SK-N-SH (cell line): ENCODE results near the gene EMP2. TPM values are rescaled to one million over a fixed set of nuclear protein-coding genes. Genes with fewer than 3 reads are reported as not detected.

Experiments
- CTCF ChIA-PET: fragments of 300-600, 350-600 bp; formaldehyde crosslinking; extraction: SDS; loops from one replicate; lab custom pipeline; 2021; lab: Yijun Ruan, JAX
- POLR2A ChIA-PET: fragments of 350-600 bp; sonication (Branson Sonifier 250); formaldehyde crosslinking; extraction: SDS; loops from one replicate; lab custom pipeline; 2020; ENCODE audit warnings: antibody characterized with exemption, inconsistent platforms; lab: Yijun Ruan, JAX
- DNase-seq: peaks from one replicate; pipeline ENCODE4 v3.0.0; 2012
- H2AFZ ChIP-seq: fragments of 200-600 bp; sonication (generic); 2 replicates; pipeline ENCODE4 v1.8.1; 2016; ENCODE audit warnings: antibody characterized with exemption, mild to moderate bottlenecking, low read depth
- H3F3A ChIP-seq: fragments of 200-600 bp; sonication (generic); replicated peaks from 2 replicates; pipeline ENCODE3; 2016; ENCODE audit warnings: antibody characterized with exemption, mild to moderate bottlenecking; ENCODE audit not compliant: insufficient read depth
- H3K27ac ChIP-seq, 2 experiments: fragments of 200-500 bp in 1 of 2; fragments of 200-600 bp in 1 of 2; sonication (Bioruptor generic) in 1 of 2; sonication (generic), shearing (Covaris generic) in 1 of 2; 2 replicates each; pipeline versions ENCODE4 v1.5.1 to v1.6.1; 2014 to 2016; ENCODE audit warnings: low read depth in 2 of 2, inconsistent platforms in 1 of 2, low read length in 1 of 2, mild to moderate bottlenecking in 1 of 2, mixed read lengths in 1 of 2
- H3K27me3 ChIP-seq: fragments of 200-600 bp; sonication (generic), shearing (Covaris generic); 2 replicates; pipeline ENCODE4 v1.6.1; 2016; ENCODE audit warnings: mixed run types; ENCODE audit not compliant: insufficient read depth
- H3K36me3 ChIP-seq, 2 experiments: fragments of 200-500 bp in 1 of 2; fragments of 200-600 bp in 1 of 2; sonication (Bioruptor generic) in 1 of 2; sonication (generic) in 1 of 2; replicated peaks in 1 of 2; 2 replicates each; pipeline versions ENCODE3 to v1.5.1; 2014 to 2016; ENCODE audit warnings: low read length in 1 of 2, mild to moderate bottlenecking in 1 of 2; ENCODE audit not compliant: insufficient read depth in 2 of 2, control insufficient read depth in 1 of 2
- H3K4me1 ChIP-seq, 2 experiments: fragments of 200-500 bp in 1 of 2; fragments of 200-600 bp in 1 of 2; sonication (Bioruptor generic) in 1 of 2; sonication (generic), shearing (Covaris generic) in 1 of 2; 2 replicates each; pipeline versions ENCODE4 v1.5.1 to v1.6.1; 2014 to 2016; ENCODE audit warnings: low read depth in 1 of 2, low read length in 1 of 2, mixed run types in 1 of 2; ENCODE audit not compliant: insufficient read depth in 2 of 2, control insufficient read depth in 1 of 2
- H3K4me2 ChIP-seq: fragments of 200-600 bp; sonication (generic), shearing (Covaris generic); 2 replicates; pipeline ENCODE4 v1.6.1; 2017; ENCODE audit warnings: mixed run types
- H3K4me3 ChIP-seq, 2 experiments: fragments of 200-500 bp in 1 of 2; fragments of 200-600 bp in 1 of 2; sonication (Bioruptor generic) in 1 of 2; sonication (generic), shearing (Covaris generic) in 1 of 2; 2 replicates each; pipeline versions ENCODE4 v1.5.1 to v1.8.1; 2014 to 2016; ENCODE audit warnings: low read depth in 2 of 2, inconsistent platforms in 1 of 2, low read length in 1 of 2, mild to moderate bottlenecking in 1 of 2, mixed read lengths in 1 of 2, moderate library complexity in 1 of 2
- H3K79me2 ChIP-seq: fragments of 200-600 bp; sonication (generic); 2 replicates; pipeline ENCODE4 v1.8.1; 2017; ENCODE audit warnings: mild to moderate bottlenecking; ENCODE audit not compliant: insufficient read depth
- H3K9ac ChIP-seq: fragments of 200-600 bp; sonication (generic); 2 replicates; pipeline ENCODE4 v1.6.1; 2017; ENCODE audit warnings: mixed run types
- H3K9me2 ChIP-seq: fragments of 200-600 bp; sonication (generic); 2 replicates; pipeline ENCODE4 v1.6.1; 2017; ENCODE audit warnings: mixed run types
- H3K9me3 ChIP-seq: fragments of 200-600 bp; sonication (generic); 2 replicates; pipeline ENCODE4 v1.6.1; 2017; ENCODE audit warnings: mixed run types, mild to moderate bottlenecking, moderate library complexity
- H4K20me1 ChIP-seq: fragments of 200-600 bp; sonication (generic); 2 replicates; pipeline ENCODE4 v1.6.1; 2017; ENCODE audit warnings: mild to moderate bottlenecking, mixed run types; ENCODE audit not compliant: insufficient read depth
- CTCF ChIP-seq: fragments of 200-600 bp; sonication (generic); IDR thresholded peaks from 2 replicates; pipeline ENCODE4 v1.6.1; 2017; ENCODE audit warnings: antibody characterized with exemption, mild to moderate bottlenecking, moderate library complexity
- ELF1 ChIP-seq: IDR thresholded peaks from 2 replicates; pipeline ENCODE4 v1.4.0; 2012
- EP300 ChIP-seq, 2 experiments: IDR thresholded peaks; 2 replicates each; pipeline versions ENCODE4 v1.4.0 to v1.6.1; 2012; ENCODE audit warnings: borderline replicate concordance in 1 of 2, low read depth in 1 of 2, low read length in 1 of 2
- EZH2phosphoT487 ChIP-seq: fragments of 200-600 bp; sonication (generic); IDR thresholded peaks from 2 replicates; pipeline ENCODE4 v1.6.1; 2017; ENCODE audit warnings: low read depth, mixed run types, mild to moderate bottlenecking, antibody characterized with exemption, moderate library complexity, borderline replicate concordance
- FOXJ3 ChIP-seq: sonication (generic); formaldehyde crosslinking; IDR thresholded peaks from 2 replicates; pipeline ENCODE4 v1.5.1; 2020; ENCODE audit warnings: mild to moderate bottlenecking, missing genetic modification reagents
- GABPA ChIP-seq: IDR thresholded peaks from 2 replicates; pipeline ENCODE4 v1.4.0; 2012; ENCODE audit warnings: low read depth, mild to moderate bottlenecking
- GATA2 ChIP-seq: sonication (generic); formaldehyde crosslinking; IDR thresholded peaks from 2 replicates; pipeline ENCODE4 v1.5.0; 2020; ENCODE audit warnings: mild to moderate bottlenecking, missing genetic modification reagents
- MEF2A ChIP-seq: IDR thresholded peaks from 2 replicates; pipeline ENCODE4 v1.4.0; 2012; ENCODE audit warnings: low read depth, borderline replicate concordance
- MXI1 ChIP-seq: IDR thresholded peaks from 2 replicates; pipeline ENCODE4 v1.6.1; 2012; ENCODE audit warnings: mild to moderate bottlenecking, low read depth, low read length, improper control_type of control experiment
- POLR2AphosphoS5 ChIP-seq: IDR thresholded peaks from 2 replicates; pipeline ENCODE4 v1.6.1; 2012; ENCODE audit warnings: low read depth, low read length
- RAD21 ChIP-seq: IDR thresholded peaks from 2 replicates; pipeline ENCODE4 v1.6.1; 2012; ENCODE audit warnings: mild to moderate bottlenecking, low read length
- RCOR1 ChIP-seq: fragments of 150-350 bp; IDR thresholded peaks from 2 replicates; pipeline ENCODE4 v1.6.1; 2017; ENCODE audit warnings: antibody characterized with exemption, low read length
- SMC3 ChIP-seq: IDR thresholded peaks from 2 replicates; pipeline ENCODE4 v1.6.1; 2012; ENCODE audit warnings: low read depth, low read length, improper control_type of control experiment
- TAF1 ChIP-seq: IDR thresholded peaks from 2 replicates; pipeline ENCODE4 v1.6.1; 2012; ENCODE audit warnings: low read depth, mild to moderate bottlenecking, low read length, moderate library complexity, borderline replicate concordance
- TEAD4 ChIP-seq: IDR thresholded peaks from 2 replicates; pipeline ENCODE4 v1.4.0; 2012; ENCODE audit warnings: mild to moderate bottlenecking, borderline replicate concordance; ENCODE audit not compliant: insufficient read depth
- USF2 ChIP-seq: fragments of 150-350 bp; IDR thresholded peaks from 2 replicates; pipeline ENCODE4 v1.6.1; 2017; ENCODE audit warnings: antibody characterized with exemption, low read length, low read depth, borderline replicate concordance
- ZBTB33 ChIP-seq: IDR thresholded peaks from 2 replicates; pipeline ENCODE4 v1.4.0; 2012; ENCODE audit warnings: low read depth, borderline replicate concordance
- WGBS: methylation state at CpG from one replicate; pipeline ENCODE4 v1.1.6; 2017; ENCODE audit warnings: low lambda C conversion rate; 5-methylcytosine and 5-hydroxymethylcytosine counted together
- polyA plus RNA-seq, 3 experiments: library from polyadenylated mRNA; depleted of rRNA; stranded (reverse); fragments of >200 nt; gene quantifications; 2 replicates each; pipeline ENCODE4 v1.2.3, GENCODE V29; 2012

The EMP2 gene
- polyA plus RNA-seq, 1 of the 3 experiments (the other 2 are of a cell fraction) = 4.3 TPM

GRCh38 chr16:10541366-10541765, 39.0 kb downstream of the EMP2 start:
- Histone ChIP-seq H3K4me2 (no peak overlapping the region), H3K79me2 (no peaks in the 10 kb centered on the region), H3K27ac (no peak overlapping the region), H4K20me1 (no peaks in the 10 kb centered on the region), H3F3A (no peaks in the 10 kb centered on the region), H3K9me3 (no peaks in the 10 kb centered on the region), H3K4me3 (no peak overlapping the region), H3K4me1 (peaks cover 0 to 9% of the 10 kb centered on the region in 2 experiments; a peak in 1 of 4 replicates), H3K36me3 (no peaks in the 10 kb centered on the region), H3K9me2 (no peaks in the 10 kb centered on the region), H2AFZ (no peak overlapping the region), H3K9ac (no peak overlapping the region), H3K27me3 (no peaks in the 10 kb centered on the region)
- 94% methylated on average over 4 of the region's 7 CpGs for WGBS
- no peak for TF ChIP-seq ELF1
- TF ChIP-seq EZH2phosphoT487 = no peak
- no peak for TF ChIP-seq USF2
- TF ChIP-seq MXI1 = no peak
- TF ChIP-seq EP300 (IDR thresholded peaks at IDR 0.05; ENCODE audit: borderline replicate concordance in 1 of 2, low read depth in 1 of 2, low read length in 1 of 2) = no peak
- TF ChIP-seq RCOR1 = no peak
- no peak for TF ChIP-seq TEAD4
- TF ChIP-seq POLR2AphosphoS5 = no peak
- no peak for TF ChIP-seq ZBTB33
- TF ChIP-seq MEF2A = no peak
- no peak for TF ChIP-seq GABPA
- no peak for TF ChIP-seq RAD21
- no peak for TF ChIP-seq FOXJ3 (CRISPR knock-in tag)
- no peak for TF ChIP-seq GATA2 (CRISPR knock-in tag)
- TF ChIP-seq TAF1 = no peak
- CTCF ChIA-PET = interaction anchor here (1.5 to 2.2 kb wide), 2 partner anchors 11 to 27 kb away, joined by 7 read pairs; no protein-coding TSS in a partner anchor
- DNase-seq = no peak
- POLR2A ChIA-PET = no interaction called here

- POLR2A ChIA-PET = no interaction called here
- H3K36me3 ChIP-seq = no peaks in the 10 kb centered on the region
- 100% methylated on average over 5 of the region's 5 CpGs for WGBS
These were observed 40.6 kb downstream of the EMP2 start for GRCh38 chr16:10539793-10540192.

More at GRCh38 chr16:10539793-10540192, 40.6 kb downstream of the EMP2 start:
- Histone ChIP-seq H3K9ac (no peak overlapping the region), H3K79me2 (no peaks in the 10 kb centered on the region), H3K27me3 (no peaks in the 10 kb centered on the region), H3K4me2 (no peak overlapping the region), H3K9me2 (no peaks in the 10 kb centered on the region), H4K20me1 (no peaks in the 10 kb centered on the region), H3F3A (no peaks in the 10 kb centered on the region), H2AFZ (no peak overlapping the region), H3K9me3 (no peaks in the 10 kb centered on the region), H3K4me1 (peaks cover 0 to 2% of the 10 kb centered on the region in 2 experiments; a peak in 1 of 4 replicates), H3K4me3 (no peak overlapping the region), H3K27ac (no peak overlapping the region)
- TF ChIP-seq SMC3 (no peak), EZH2phosphoT487 (no peak), CTCF (no peak)
- no peak for DNase-seq
- CTCF ChIA-PET = interaction anchor here (0.8 to 2.2 kb wide), 4 partner anchors 13 to 61 kb away, joined by 3 to 7 read pairs (median 5); no protein-coding TSS in a partner anchor
